NCI-H526 (cell line): Measurements from ENCODE around the gene EPHA8.

Experiments used
- DNase-seq, 2 experiments: peaks; one replicate each; lab custom pipeline; 2025; lab: John Stamatoyannopoulos, UW

The EPHA8 gene

DNA sequence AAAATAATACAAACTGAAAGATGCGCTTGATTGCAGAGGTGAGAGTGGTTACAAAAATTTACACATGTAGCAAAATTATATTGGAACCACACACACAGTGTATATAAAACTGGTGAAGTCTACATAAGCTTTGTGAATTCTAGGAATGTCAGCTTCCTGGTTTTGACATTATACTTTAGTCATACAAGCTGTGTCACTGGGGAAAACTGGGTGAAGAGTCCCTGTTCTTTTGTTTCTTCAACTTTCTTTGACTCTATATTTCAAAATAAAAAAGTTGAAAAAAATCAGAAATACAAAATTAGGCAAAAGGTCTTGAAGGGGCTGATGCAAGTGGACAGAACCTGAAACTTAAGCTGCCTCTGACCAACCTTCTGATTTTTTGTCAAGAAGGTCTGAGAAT, 83.1 kb downstream of the EPHA8 start:
- no peak for DNase-seq

DNA sequence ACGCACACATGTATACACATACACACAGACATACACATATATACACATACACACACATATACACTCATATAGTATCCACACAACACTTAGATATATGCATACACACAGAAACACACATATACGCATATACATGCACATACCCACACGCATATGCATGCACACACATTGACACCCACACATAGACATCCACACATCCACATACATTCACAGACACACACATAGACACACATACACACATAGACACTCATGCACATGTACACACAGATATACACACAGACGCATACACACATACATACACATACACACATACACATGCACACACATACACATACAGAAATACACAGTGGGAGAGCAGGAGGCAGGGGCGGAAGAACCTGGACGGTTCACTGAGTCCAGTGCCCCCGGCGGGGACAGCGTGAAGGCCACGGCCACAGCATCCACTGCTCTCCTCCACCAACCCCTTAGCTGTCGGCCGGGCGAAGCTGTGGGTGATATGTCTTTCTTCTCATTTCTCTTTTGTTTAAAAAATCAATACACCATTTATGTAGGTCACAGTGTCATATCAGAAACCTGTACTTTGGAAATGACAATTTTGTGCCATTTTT, 86.9 kb downstream of the EPHA8 start:
- DNase-seq, result no peak

DNA sequence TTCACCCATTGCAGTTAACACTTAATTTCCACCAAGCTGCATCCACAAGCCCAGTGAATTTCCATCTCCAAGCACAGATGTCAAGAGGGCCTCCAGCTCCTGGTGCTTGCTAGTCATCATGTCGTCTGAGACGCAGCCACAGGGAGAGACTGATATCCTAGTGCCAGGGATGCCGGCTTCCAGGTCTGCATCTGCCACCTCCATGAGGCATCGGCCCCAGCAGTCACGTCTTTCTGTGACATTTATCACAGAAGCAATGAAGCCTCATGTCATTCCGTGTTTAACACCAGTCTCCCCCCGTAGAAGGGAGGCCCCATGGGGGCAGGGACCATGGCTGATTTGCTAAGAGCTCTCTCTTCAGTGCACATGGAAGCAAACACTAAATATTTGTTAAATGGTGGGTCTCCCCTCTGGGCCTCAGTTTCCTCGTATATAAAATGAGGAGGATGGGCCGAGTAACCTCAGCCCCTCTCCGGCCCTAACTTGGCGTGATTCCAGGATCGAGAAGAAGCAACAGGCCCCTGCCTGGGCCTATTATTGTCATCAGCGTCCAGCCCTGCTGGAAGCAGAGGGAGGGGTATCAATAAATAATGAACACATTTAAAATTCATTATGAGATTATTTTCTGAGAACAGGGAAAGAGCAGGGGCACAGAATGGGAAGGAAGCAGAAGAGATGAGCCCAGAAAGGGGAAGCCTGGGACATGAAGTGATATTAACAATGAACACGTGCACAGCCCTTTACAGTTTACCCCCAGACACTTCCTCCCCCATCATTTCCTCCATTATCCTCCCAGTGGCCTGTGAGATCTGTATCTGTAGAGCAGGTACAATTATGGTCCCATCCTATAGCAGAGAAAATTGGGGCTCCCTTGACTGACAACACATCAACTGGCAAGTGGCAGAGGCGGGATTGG, 88.9 kb downstream of the EPHA8 start:
- DNase-seq, result no peak

DNA sequence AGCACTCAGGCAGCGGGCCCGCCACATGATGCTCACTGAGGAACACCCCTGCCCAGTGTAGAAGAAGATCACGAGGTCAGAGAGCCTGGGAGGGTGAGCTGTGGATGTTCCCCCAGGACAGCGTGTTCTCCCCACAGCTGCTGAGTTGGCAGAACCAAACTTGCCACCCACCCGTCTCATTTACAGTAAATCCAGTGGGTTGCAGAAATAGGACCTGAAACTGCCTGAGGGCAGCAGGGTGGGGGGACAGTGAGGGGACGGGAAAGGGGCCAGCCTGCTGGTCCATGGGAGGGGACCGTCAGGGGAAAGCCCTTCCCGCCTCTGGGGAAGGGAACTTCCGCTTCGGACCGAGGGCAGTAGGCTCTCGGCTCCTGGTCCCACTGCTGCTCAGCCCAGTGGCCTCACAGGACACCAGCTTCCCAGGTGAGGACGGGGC, 89.6 kb downstream of the EPHA8 start, which contains the start of gene C1QB:
TSS of gene C1QB (plus strand) at position 356 of the 436 bp plus-strand sequence. CDS start 6,227 bp downstream, outside the sequence.
- DNase-seq, result no peak
